Measurements from ENCODE around the gene LRRC1. TPM values are rescaled to one million over a fixed set of nuclear protein-coding genes. Genes with fewer than 3 reads are reported as not detected.

The LRRC1 gene
- total and polyA plus RNA-seq, 2 of the 13 experiments (the other 11 are each of a cell fraction or from before 2014, with no cell fraction given) = 15.6 to 27.7 TPM

DNA sequence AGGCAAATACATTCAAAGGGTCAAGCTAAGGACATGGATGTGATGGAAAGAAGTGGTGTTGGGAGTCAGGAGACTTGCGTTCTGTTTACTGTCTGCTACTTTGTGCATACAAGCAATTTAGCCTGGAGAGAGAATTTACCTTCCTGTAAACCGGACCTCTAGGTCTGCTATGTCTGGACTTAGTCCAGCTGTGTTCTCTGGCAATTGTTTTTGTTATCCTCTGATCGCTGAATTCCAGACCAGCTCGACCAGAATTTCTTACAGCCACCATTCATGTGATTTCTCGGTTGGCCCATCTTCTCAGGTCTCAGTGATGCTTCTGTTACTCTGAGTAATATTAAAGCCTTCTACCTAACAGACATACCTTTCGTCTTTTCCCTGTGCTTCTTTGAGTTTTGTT lies 75.2 kb downstream of the LRRC1 start:
- intact Hi-C loops (cut with micrococcal nuclease; ENCODE audit: unreplicated experiment) (no loop called here), in situ Hi-C loops (cut with HindIII; ENCODE audit: extremely low pct_ligation_motif_present, low pct_unique_long_range_greater_than_20kb) (no loop called here)
- peak; percentile 47; the same call in 2 of the 3 replicates for ATAC-seq
- no TSS peak for BruUV-seq (replicated peaks)
- no peak for FAIRE-seq
- peaks cover 7% of the 10 kb centered on the region; the same call in 1 of the 2 replicates for H3K4me1 ChIP-seq (ENCODE audit: insufficient read depth, low read length)
- no peaks in the 10 kb centered on the region for H3K9me3 ChIP-seq (ENCODE audit: low read length)
- no peaks in the 10 kb centered on the region for H4K20me1 ChIP-seq (ENCODE audit: insufficient read depth, low read length)
- WGBS (ENCODE audit: low lambda C conversion rate) = 88% methylated on average over 6 of the region's 6 CpGs
- POLR2A ChIA-PET = no interaction called here
- DNase-seq (ENCODE audit: low spot score) = no peak
- no peak overlapping the region for H3K4me2 ChIP-seq (ENCODE audit: low read depth, low read length)
- peaks cover 23% of the 10 kb centered on the region for H3K79me2 ChIP-seq (ENCODE audit: insufficient read depth, low read length)
- no peak overlapping the region for H3K27ac ChIP-seq (ENCODE audit: extremely low read length, insufficient read depth, low read length)
- CTCF ChIA-PET (ENCODE audit: low intra/inter-chr PET ratio, low total read pairs) = no interaction called here
- H2AFZ ChIP-seq (ENCODE audit: low read length) = no peak overlapping the region
- peaks cover 1 to 3% of the 10 kb centered on the region in 2 experiments; a peak in 1 of 5 replicates for H3K36me3 ChIP-seq (replicated peaks in 1 of 2; ENCODE audit: control insufficient read depth in 1 of 2, insufficient read depth in 2 of 2, low read length in 2 of 2)
- no peak for TF ChIP-seq ZNF616 (CRISPR knock-in tag; IDR thresholded peaks at IDR 0.05; ENCODE audit: low read depth)
- TF ChIP-seq KDM5A (IDR thresholded peaks at IDR 0.05; ENCODE audit: borderline replicate concordance, low read length) = no peak
- TF ChIP-seq SOX6 (IDR thresholded peaks at IDR 0.05) = no peak
- TF ChIP-seq SOX6 (CRISPR knock-in tag; IDR thresholded peaks at IDR 0.05) = no peak
- no peak for TF ChIP-seq ELF1 (CRISPR knock-in tag; IDR thresholded peaks at IDR 0.05)
- TF ChIP-seq GATAD1 (CRISPR knock-in tag; IDR thresholded peaks at IDR 0.05) = no peak
- no peak overlapping the region for H3K9ac ChIP-seq (ENCODE audit: insufficient read depth, low read depth, low read length)
- H3K4me3 ChIP-seq (replicated peaks in 1 of 3; ENCODE audit: insufficient read depth in 1 of 3, low read depth in 2 of 3, low read length in 3 of 3) = no peak overlapping the region
- H3K27me3 ChIP-seq (ENCODE audit: control insufficient read depth in 1 of 2, insufficient read depth in 2 of 2, low read length in 2 of 2) = no peaks in the 10 kb centered on the region

DNA sequence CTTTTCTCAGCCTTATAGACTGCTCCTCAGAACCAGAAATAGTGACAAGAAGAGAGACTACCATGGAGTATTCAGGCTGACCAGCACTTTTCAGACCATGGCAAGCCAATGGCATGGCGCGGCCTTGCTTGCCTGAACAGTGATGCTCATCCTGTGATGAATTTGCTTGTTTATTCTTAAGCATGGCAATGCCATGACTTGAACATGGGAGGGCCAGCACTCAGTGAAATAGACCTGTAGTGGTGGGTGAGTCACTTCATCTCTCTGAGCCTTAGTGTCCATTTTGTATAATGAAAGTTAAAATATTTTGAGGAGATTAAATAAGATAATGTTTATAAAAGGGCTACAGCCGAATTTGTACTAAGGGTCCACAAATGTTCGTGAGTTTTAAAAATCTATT lies 79.1 kb downstream of the LRRC1 start:
- Histone ChIP-seq H3K27me3 (ENCODE audit: control insufficient read depth in 1 of 2, insufficient read depth in 2 of 2, low read length in 2 of 2) (no peaks in the 10 kb centered on the region), H3K9ac (ENCODE audit: insufficient read depth, low read depth, low read length) (no peak overlapping the region), H3K36me3 (replicated peaks in 1 of 2; ENCODE audit: control insufficient read depth in 1 of 2, insufficient read depth in 2 of 2, low read length in 2 of 2) (no peaks in the 10 kb centered on the region; a peak in 1 of 5 replicates), H3K4me2 (ENCODE audit: low read depth, low read length) (no peak overlapping the region), H3K9me3 (ENCODE audit: low read length) (no peaks in the 10 kb centered on the region), H4K20me1 (ENCODE audit: insufficient read depth, low read length) (no peaks in the 10 kb centered on the region), H3K27ac (ENCODE audit: extremely low read length, insufficient read depth, low read length) (no peak overlapping the region), H3K79me2 (ENCODE audit: insufficient read depth, low read length) (peaks cover 21% of the 10 kb centered on the region), H3K4me3 (replicated peaks in 1 of 3; ENCODE audit: insufficient read depth in 1 of 3, low read depth in 2 of 3, low read length in 3 of 3) (no peak overlapping the region), H3K4me1 (ENCODE audit: insufficient read depth, low read length) (peaks cover 11% of the 10 kb centered on the region; the same call in 1 of the 2 replicates), H2AFZ (ENCODE audit: low read length) (no peak overlapping the region)
- ChIA-PET POLR2A (no interaction called here), CTCF (ENCODE audit: low intra/inter-chr PET ratio, low total read pairs) (no interaction called here)
- in situ Hi-C loops (cut with HindIII; ENCODE audit: extremely low pct_ligation_motif_present, low pct_unique_long_range_greater_than_20kb) (no loop called here), intact Hi-C loops (cut with micrococcal nuclease; ENCODE audit: unreplicated experiment) (no loop called here)
- FAIRE-seq (no peak), ATAC-seq (no peak), DNase-seq (ENCODE audit: low spot score) (no peak)
- no TSS peak for BruUV-seq (replicated peaks)
- TF ChIP-seq MAF1 (CRISPR knock-in tag; IDR thresholded peaks at IDR 0.05; ENCODE audit: borderline replicate concordance) (no peak), ZNF12 (CRISPR knock-in tag; IDR thresholded peaks at IDR 0.05) (no peak), ZNF431 (CRISPR knock-in tag; IDR thresholded peaks at IDR 0.05; ENCODE audit: borderline replicate concordance, low read depth) (no peak), ZNF629 (CRISPR knock-in tag; conservative IDR thresholded peaks at IDR 0.05) (no peak), KLF9 (CRISPR knock-in tag; IDR thresholded peaks at IDR 0.05; ENCODE audit: low read depth) (no peak), ELF4 (CRISPR knock-in tag; IDR thresholded peaks at IDR 0.05; ENCODE audit: borderline replicate concordance) (no peak), HOXD1 (CRISPR knock-in tag; IDR thresholded peaks at IDR 0.05) (no peak), SRSF4 (IDR thresholded peaks at IDR 0.05; ENCODE audit: low read depth, low read length, poor library complexity, severe bottlenecking) (no peak)
- TF ChIP-seq, protein P1, sequence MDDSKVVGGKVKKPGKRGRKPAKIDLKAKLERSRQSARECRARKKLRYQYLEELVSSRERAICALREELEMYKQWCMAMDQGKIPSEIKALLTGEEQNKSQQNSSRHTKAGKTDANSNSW (CRISPR knock-in tag; IDR thresholded peaks at IDR 0.05; ENCODE audit: borderline replicate concordance) = no peak
- WGBS (ENCODE audit: low lambda C conversion rate) = 98% methylated on average over 4 of the region's 4 CpGs

Measured in HepG2 (cell line).